Activated CD4-positive, alpha-beta T cell treated with anti-CD3 and anti-CD28 coated beads, Interleukin-2, Interleukin-6, amounts not matched to agents 100 ng/mL and 50 ng/mL, durations not matched to agents 16 hours and 8 hours (primary cell): Measurements from ENCODE around the gene AGMO.
A peak's percentile ranks its signal among the peaks of the same experiment; 100 is the strongest.
"Not testable (repeated sequence)": the region's sequence is repeated elsewhere in the genome, so short reads cannot be mapped to it uniquely, and the experiment has no call there.

Experiments used
- DNase-seq: peaks from one replicate; pipeline ENCODE4 v3.0.0-alpha.2; 2020

Gene AGMO

DNA sequence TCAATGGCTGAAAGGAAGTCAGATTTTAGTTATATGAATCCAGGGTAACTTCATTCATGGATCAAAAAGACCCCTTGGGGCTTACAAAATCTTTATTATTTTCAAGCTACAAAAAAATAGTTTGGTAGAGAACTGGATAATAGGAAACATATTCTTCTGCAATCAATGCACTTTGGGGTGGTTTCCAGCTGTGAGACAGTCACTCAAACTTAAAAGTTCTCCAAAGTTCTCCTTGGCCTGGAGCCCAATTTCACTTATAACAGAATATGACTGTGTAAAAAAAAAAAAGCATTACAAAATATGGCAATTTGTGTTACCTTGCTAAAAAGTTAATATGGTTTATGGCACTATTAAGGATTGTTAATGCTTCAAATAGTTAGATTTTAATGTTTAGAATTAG, 255.5 kb downstream of the AGMO start:
- no peak for DNase-seq

DNA sequence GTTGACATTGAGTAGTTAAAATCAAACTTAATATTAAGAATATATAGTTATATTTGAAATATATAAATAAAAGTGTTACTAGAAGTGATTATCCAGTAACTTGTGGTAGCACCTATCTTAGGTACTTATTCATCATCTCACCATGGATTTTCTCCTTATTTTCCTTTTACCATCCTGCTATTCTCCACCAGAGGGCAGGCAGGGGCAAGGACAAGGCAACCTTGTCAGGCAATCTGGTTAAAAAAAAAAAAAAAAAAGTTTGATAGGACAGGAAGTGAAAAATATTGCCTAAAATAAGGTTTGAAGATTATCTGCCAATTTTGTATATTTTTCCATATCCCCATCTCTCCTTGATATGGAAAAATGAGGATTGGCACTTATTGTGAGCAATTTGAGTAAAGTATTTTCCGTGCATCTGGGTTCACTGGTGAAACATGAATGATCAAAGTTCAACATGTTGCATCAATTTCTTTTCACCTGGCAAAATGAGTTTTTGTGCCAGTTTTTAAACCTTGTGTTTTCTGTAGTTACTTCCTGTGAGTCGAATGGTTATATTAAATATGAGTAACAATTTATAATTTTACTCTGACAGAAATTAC, 256.7 kb downstream of the AGMO start:
- peak; percentile 24 for DNase-seq

DNA sequence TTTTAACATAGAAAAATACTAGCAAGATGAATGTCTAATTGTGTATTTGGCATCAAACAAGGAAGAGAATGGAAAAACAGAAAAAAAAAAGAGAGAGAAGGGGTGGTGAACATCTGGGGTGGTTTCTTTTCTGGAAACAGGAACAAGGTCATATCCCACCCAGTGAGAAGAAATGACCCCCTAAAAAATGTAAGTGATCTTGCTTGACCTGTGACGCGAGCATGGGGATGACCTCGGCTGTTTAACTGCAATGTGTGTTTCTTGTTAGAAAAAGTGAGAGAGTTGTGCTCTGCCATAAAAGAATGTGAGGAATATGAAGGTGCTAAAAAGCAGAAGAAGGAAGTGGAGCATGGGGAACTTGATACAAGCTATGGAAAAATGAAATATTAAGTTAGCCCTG, 258.5 kb downstream of the AGMO start:
- no peak for DNase-seq

DNA sequence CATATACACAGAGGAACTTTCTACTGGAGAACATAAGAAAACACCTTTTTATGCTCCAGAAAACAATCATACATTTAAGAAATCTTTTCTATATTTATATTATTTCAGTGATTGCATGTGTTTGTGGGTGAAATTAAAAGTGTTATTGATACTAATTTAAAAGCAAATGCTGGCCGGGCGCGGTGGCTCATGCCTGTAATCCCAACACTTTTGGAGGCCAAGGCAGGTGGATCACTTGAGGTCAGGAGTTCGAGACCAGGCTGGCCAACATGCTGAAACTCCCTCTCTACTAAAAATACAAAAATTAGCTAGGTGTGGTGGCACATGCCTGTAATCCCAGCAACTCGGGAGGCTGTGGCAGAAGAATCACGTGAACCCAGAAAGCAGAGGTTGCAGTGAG, 260.8 kb downstream of the AGMO start:
- not testable (repeated sequence) for DNase-seq

DNA sequence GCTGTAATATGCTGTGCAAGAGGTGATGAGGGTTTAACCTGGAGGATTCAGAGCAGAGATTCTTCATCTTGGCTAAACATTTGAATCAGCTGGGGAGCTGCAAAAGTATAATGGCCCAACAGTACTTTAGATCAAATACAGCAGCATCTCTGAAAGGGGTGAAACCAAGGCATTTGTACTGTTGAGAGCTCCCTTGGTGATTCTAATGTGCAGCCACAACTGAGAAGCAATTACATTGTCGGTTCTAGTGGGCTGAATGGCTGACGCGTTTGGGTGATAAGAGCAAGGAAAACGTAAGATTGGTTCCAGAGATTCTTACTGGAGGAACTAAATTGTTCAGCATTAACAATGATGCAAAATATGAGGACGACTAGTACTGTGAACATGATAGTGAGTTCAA, 269.7 kb downstream of the AGMO start:
- no peak for DNase-seq

DNA sequence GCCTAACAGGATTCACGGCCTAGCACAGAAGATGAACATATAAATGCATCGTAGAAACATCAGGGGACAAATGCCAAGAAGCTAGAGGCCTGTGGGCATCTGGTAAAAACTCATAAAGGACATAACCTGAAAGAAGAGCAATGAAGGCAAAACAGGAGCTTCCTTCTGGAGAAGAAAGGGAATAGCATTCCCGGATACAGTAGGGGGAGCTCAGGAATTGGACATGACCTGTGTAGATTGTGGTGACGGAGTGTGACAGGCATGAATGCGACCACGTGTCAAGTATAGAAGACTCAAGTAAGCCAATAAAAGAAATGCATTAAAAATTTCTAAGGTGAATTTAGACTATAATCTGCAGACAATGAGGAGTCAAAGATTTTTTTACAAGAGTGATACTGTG, 270.1 kb downstream of the AGMO start:
- no peak for DNase-seq

DNA sequence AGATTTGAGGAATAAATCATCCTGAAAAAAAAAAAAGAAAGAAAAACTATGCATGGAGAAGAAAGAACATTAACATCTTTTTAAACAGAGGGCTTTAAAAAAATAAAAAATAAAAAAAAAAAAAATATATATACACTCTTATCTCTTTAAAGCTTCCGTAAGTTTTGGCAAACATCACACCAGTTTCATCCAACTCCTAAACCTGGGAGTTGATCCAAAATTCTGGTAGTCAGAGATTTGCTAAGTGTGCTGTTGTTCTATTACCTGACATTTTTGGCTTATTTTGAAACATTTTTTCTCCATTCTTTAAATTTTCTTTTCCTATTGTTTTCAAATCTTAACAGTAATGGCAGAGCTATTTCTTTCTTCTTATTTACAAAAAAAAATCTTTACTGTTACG, 273.1 kb downstream of the AGMO start:
- no peak for DNase-seq

DNA sequence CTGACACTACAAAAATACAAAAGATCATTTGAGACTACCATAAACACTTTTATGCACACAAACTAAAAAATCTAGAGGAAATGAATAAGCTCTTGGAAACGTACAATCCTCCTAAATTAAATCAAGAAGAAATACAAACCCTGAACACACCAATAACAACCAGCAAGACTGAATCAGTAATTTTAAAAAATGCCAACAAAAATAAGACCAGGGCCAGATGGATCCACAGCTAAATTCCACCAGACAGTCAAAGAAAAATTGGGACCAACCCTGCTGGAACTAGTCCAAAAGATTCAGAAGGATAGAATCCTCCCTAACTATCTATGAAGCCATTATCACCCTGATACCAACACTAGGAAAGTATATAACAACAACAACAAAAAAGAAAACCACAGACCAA, 277.4 kb downstream of the AGMO start:
- no peak for DNase-seq

DNA sequence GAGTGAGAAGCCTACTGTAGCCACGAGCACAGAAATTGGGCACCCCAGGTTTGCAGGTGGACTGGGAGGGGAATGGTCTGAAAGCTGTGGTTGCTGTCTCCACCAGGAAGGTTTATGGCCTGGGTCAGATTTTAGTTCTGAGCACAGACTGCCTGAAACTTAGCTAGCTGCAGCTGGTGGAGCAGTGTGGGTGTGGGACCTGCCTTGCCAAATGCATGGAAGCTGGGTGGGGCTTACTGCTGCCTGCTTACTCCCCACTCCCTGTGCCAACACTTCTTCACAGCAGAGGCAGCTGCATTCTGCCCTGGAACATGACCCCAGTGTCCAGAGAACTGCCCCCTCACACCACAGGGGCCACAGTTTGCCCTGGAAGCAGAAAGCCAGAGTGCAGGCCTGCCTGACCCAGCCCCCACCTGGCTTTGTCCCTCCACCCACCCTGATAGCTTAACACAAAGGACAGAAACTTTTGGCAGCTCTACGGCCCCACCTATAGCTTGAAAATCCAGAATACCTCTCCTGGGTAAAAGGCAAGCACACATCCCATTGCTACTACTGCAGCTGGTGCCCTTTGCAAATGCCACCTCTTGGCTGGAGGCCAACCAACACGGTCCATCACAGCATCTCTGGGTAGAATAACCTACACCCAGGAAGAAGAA, 281.6 kb downstream of the AGMO start:
- no peak for DNase-seq

DNA sequence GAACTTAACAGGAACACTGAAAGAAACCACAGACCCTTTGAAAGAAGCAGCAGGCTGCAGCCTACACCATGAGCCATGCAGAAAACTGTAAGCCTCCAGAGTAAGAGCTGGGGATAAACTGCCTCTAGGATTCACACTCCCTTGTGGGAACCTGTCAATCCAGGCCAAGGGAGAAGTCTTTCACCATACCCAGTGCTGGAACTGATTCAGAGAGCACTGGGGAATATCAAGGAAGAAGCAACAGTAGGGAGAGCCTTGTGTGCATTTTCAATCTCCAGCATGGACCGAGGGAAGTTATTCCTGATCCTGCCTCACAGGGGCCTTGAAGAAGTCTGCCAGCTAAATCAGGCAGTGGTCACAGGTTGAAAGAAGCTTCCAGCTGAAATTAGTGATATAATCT, 282.2 kb downstream of the AGMO start:
- no peak for DNase-seq

DNA sequence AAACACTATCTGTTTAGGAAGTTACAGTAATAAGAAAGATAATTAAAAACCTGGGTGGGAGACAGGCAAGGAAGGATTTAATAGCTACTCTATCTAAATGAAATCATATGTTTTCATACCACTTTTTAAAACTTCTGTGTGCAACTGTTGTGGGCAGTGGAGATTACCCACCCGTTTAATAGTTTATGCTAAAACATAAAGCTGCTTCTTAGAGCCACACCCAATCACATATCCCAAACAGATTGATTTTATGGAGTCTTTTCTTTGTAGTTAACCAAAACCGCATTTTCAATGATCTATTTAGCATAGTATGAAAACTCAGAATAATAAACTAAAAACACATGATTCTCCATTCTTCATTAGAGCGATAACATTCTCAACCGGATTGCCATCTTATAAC, 304.1 kb downstream of the AGMO start:
- no peak for DNase-seq

DNA sequence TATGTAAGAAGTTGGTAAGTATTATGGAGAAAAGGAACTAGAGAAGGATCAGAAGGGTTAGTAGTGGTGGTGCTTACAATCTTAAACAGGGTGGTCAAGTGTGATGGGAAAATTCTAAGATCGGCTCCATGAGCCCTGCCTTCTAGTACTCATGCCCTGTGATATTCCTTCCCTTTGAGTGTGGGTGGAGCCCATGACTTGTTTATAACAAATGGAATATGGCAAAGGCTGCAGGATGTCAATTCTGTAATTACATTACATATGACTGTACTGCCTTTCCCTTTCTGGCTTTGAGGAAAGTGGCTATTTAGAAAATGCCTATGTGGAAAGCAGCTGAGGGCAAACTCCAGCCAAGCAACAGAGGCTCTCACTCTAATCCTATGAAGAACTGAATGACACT, 309.6 kb downstream of the AGMO start:
- DNase-seq: no peak

DNA sequence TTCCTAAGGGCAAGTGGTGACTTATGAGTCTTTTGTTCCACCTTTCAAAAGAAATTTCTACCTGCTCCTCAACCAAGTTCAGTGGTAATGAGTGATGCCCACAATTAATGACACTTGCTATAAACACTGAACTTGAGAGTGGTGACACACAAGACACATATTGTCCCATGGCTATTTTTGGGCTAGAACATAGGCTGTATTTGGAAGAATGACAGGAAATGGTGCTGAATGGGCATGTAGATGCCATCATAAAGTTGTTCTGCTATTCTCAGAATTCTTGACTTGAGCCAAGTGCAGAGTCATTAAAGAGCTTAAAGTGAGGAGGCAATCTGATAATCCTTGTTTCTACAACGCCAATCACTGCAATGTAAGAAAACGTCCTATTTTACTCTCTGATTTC, 313.3 kb downstream of the AGMO start:
- no peak for DNase-seq

DNA sequence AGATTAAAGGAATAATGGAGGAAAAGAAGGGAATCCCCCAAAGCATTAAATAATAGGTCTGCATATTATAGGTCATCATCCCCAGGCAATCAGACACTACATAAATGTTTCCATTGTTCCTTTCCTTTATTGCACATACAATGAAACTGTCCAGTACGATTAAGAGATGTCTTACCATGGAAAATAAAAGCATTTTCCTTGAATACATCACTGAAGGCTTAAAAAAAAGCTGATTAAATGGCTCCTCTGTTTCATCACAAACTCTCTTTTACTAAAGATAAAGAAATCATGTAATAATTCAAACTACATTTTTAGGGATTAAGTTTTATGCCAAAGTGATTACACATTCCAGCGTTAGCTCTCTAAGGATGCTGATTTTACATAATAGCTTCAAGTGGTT, 316.0 kb downstream of the AGMO start:
- DNase-seq: no peak

DNA sequence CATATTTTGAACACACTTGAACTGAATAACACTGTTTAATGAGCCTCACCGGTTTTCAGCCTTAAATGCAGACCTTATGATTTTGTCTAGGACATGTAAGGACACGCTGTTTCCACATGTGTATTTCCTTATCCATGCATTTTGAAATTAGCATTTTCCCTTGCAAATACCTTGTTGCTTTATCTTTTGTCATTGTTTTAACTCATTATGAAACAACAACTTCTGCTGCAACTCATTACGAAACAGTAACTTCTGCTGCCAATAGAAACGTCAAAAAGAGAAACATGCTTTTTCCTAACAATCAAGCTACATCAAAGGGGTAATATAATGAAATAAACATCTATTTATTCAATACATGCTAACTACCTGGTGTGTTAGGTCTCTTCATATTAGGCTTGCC, 322.0 kb downstream of the AGMO start:
- no peak for DNase-seq

DNA sequence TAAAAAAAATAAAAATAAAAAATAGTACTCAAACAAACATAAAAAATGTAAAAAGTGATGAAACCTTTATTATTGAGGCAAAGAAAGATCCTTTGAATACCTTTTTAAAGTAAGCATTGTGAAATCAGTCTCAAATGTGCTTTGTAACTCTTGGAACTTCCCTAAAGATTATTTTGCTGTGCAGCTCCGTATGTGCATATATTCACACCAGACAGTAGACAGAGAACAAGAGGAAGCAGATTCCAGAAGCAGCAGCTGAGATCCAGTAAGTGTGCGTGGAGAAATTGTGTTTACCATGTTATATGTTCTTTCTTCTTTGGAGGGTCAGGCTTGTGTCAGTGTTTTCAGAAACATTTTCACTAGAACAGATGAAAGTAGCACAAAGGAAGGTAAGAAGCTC, 324.9 kb downstream of the AGMO start:
- no peak for DNase-seq

DNA sequence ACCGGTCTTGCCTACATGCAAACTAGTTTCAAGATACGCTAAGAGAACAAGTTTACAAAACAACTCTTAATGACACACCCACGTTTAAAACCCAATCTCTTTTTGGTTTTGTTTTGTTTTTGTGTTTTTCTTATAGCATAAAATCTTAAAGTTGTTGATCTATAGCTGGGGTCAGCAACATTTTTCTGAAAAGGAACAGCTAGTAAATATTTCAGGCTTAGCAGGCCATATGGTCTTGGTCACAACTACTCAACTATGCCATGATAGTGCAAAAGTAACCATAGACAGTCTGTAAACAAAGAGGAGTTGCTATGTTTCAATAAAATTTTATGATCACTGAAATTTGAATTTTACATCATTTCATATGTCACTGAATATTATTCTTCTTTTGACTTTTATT, 327.4 kb downstream of the AGMO start:
- DNase-seq: no peak

DNA sequence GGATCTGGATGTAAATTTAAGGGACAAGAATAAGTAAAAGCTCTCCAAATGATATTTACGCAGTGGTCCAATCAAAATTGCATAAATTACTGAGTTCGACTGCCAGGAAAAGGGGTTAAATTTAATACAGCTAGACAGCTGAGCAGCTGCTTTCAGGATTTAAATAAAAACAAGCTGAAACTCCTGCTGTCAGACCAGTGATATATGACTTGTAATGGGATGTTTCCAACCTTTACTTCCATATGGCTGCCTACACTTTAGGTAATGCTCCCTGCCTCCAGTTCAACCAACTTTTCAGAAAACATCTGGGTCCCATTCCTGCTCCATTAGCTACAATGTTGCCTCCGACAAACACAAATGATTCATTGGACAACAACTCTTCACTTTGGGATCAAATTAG, 333.0 kb downstream of the AGMO start:
- DNase-seq: no peak

DNA sequence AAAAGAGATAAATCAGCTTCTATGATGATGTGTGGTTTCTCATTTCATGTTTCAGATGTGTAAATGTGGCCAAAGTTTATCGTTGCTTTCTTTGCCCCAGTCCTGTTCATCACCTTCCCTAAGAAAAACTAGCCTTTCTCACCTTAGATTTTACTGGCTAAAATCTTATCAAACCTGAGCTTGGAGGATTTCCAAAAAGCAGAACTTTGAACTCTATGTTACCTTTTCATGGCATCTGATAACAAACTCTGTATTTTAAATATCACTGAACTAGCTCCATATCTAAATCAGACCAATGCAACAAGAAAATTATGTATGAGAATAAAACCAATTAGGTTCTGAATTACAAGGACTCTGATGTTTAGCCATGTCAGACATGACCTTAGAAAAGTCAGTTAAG, 335.8 kb downstream of the AGMO start:
- no peak for DNase-seq

DNA sequence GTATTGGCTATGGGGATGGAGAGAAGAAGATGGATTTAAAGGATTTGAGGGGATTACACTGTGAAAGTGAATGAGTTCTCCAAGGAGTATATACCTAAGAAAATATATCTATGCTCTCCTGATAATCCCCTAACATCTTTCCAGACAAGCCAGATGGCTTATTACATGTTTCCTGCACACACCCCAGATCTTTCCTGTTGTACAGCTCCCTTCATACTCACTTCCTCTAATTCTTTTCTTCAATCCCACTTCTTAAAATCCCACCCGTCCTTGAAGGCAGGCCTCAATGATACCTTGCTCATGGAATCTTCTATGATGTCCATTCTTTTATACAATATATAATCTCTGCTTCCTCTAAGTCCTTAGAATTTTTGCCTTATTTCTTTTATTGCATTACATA, 342.1 kb downstream of the AGMO start:
- no peak for DNase-seq

DNA sequence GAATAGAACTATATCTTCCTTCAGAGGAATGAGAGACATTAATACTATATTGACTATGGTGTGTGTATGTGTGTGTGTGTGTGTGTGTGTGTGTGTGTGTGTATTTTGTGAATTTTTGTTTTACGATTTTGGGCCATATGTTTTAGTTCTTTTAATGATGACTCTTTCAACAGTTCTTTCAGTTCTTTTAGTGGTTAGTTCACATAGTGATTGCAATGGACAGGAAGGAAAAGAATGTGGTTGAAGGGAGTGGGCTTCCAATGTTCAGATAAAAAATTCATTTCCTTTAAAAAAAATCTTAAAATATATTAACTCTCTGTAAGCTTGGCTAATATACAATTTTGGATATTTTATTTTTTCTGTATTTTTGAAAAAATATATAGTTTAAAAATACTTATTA, 343.6 kb downstream of the AGMO start:
- DNase-seq: no peak

DNA sequence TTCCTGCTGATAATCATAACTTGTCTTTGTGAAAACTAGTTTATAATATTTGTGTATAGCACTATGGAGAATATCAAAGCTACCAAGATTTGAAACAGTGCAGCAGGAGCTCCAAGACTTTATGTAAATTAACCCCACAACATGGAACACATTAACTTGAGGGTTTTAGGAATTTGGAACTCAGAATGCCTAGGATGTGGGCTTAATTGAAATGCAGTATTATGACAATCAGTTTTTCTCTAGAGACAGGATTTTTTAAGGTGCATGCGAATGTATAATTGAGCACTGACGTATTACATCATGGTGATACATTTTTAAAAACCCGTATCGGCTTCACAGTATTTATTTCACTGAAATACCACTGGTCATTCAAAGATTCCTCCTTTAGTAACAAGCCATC, 346.2 kb downstream of the AGMO start:
- DNase-seq: no peak

DNA sequence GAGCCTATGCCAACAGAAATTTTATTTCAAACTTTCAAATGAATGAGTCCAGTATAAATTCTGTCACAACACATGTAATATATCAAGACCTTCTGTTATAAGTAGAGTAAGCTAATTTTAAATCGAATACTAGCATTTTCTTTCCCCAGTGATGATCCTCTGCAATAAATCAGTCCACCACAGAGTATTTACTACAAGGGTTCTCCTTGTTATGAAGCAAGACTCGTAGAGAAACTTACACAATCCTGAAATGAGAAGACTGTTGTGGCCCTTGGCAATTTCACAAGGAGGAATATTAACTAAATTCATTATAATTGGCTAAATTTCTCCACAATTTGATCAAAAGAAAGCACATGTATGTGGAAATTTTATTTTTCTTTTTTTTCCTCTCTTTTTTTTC, 346.8 kb downstream of the AGMO start:
- no peak for DNase-seq

DNA sequence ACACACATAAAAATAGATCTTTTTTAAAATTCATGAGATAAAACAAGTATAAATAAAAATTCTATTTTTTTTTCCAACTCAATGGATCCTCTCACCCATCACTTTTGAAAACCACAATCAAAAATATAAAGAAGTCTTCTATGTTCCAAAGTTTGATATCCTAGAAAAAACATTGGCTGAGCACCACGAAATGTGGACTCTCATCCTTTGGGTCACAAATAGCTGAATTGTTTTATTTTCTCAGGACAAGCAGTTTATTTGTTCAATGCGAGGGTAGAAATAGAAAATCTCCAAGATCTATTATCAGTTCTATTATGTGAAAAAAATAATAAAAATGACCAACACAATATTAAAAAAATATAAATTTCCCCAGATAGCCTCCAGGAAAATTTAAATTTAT, 348.7 kb downstream of the AGMO start:
- no peak for DNase-seq

DNA sequence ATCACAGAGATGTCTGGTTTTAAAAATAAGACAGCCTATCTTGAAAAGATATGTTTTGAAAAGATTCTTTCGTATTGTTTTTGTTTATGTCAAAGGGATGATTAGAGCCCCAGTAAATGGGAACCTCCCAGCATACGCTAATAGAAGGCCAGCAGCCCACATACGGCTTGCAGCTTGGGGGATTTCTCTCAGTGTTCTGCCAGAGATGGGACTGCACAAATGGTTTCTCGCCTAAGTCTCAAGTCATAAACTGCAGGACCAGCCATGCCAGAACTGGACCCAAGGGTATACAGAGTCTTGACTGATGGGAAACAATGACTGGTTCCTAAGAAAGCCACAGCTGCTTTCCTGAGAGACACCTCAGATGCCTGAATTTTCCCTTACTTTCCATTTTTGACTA, 352.4 kb downstream of the AGMO start:
- DNase-seq: no peak

DNA sequence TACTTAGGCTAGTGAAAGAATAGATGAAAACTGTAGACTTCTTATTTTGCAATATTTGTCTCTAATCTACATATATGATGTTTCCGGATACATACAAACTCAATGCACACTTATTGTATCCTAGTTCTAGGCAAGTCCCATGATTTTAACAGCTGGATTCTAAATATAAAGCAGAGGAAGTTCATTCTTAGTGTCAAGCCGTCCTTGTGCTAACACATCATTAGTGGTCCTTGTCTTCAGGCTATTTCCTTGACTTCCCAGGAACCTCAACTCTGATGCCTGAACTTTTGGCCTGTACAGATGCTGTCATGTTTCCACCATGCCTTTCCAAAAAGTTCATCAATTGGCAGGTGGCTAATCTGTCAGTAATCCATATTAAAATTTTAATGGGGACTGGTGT, 357.4 kb downstream of the AGMO start:
- DNase-seq: no peak
